Ascending aorta (tissue), 2 donors: ENCODE results near the gene NOL4L. TPM values are rescaled to one million over a fixed set of nuclear protein-coding genes. Genes with fewer than 3 reads are reported as not detected.
A peak's percentile ranks its signal among the peaks of the same experiment; 100 is the strongest.

Experiments used
- DNase-seq, 2 donors: peaks; one replicate each; pipeline ENCODE4 v3.0.0-alpha.2; 2019; ENCODE audit warnings: low spot score in 2 of 2
- H3K27ac ChIP-seq, 2 donors: fragments of 200-600 bp; sonication (generic); one replicate each; pipeline ENCODE4 v1.5.1; 2016 to 2017; ENCODE audit warnings: mild to moderate bottlenecking in 1 of 2
- H3K27me3 ChIP-seq: fragments of 200-600 bp; sonication (generic); one replicate; pipeline ENCODE4 v1.5.1; 2017
- H3K36me3 ChIP-seq, 2 donors: fragments of 200-600 bp; sonication (generic); one replicate each; pipeline ENCODE4 v1.5.1; 2016
- H3K4me1 ChIP-seq, 2 donors: fragments of 200-600 bp; sonication (generic); one replicate each; pipeline ENCODE4 v1.5.1; 2016 to 2017; ENCODE audit warnings: mild to moderate bottlenecking in 1 of 2
- H3K4me3 ChIP-seq, 2 donors: fragments of 200-600 bp; sonication (generic); one replicate each; pipeline ENCODE4 v1.5.1; 2016 to 2017; ENCODE audit warnings: mild to moderate bottlenecking in 1 of 2
- H3K9me3 ChIP-seq, 2 donors: fragments of 200-600 bp; sonication (generic); one replicate each; pipeline ENCODE4 v1.5.1; 2016
- CTCF ChIP-seq, 3 experiments: fragments of 200-600 bp in 2 of 3; fragments of 450-650 bp in 1 of 3; sonication (generic) in 2 of 3; IDR thresholded peaks; one replicate each; pipeline ENCODE4 v1.5.1; 2016 to 2019; ENCODE audit warnings: antibody characterized with exemption in 3 of 3, mild to moderate bottlenecking in 1 of 3, moderate library complexity in 1 of 3
- intact Hi-C: fragments of 100-400 bp; cut with DNase I; formaldehyde crosslinking; loops from one replicate; pipeline ENCODE4 v1.15.1; 2023
- total RNA-seq: library from RNA; depleted of rRNA; stranded (reverse); fragments of >200 nt; gene quantifications from one replicate; pipeline ENCODE4 v1.1.0, GENCODE V29; 2016

NOL4L gene
- total RNA-seq, 1 donor from 2014 or later: 19.8 TPM

DNA sequence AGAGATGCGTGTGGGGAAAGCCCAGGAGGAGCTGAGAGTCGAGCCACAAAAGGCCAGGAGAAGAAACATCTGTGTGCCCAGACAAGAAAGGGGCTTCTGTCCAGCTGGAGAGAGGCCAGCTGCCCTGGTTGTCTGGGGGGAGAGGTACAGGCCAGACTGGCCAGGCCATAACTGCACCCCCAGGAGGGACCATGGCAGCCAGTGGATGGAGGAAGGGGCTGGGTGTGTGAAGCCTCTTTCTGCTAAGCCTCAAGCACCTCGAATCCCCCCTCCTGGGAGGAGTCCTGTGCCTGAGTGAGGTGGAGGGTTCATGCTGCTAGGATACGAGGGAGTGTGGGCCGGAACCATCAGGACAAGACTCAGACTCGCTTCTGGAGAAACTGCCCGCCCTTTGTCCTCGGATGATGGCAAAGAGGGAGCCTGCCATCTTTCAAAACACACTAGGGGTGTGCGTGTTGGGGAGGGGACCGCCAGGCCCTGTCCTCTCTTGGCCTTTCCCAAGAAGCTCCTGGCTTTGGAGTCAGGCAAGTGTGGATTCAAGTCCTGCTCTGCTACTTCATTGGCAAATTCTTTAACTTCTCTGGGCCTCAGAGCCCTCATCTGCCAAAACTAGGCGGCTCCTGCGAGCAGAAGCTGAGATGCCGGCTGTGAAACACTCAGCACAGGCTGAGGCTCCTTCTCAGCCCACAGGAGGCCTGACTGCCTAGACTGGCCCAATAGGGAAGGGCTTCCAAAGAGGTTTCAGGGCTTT is 136.7 kb downstream of the NOL4L start:
- intact Hi-C loops: no loop called here
- TF ChIP-seq CTCF (IDR thresholded peaks at IDR 0.05): no peak
- peak in 1 of 2 donors; percentile 56 for DNase-seq
- Histone ChIP-seq H3K9me3 (no peaks in the 10 kb centered on the region), H3K27ac (peak overlapping the region in 1 of 2 donors; percentile 18), H3K36me3 (peaks cover 8 to 28% of the 10 kb centered on the region in 2 donors), H3K4me1 (peaks cover 0 to 4% of the 10 kb centered on the region in 2 donors), H3K4me3 (no peak overlapping the region), H3K27me3 (no peaks in the 10 kb centered on the region)

GRCh38 chr20:32447136-32448027 is 137.8 kb downstream of the NOL4L start:
- Histone ChIP-seq H3K4me1 (peaks cover 0 to 4% of the 10 kb centered on the region in 2 donors), H3K27ac (no peak overlapping the region), H3K27me3 (no peaks in the 10 kb centered on the region), H3K36me3 (peaks cover 0 to 21% of the 10 kb centered on the region in 2 donors), H3K9me3 (no peaks in the 10 kb centered on the region), H3K4me3 (no peak overlapping the region)
- intact Hi-C loops: no loop called here
- no peak for TF ChIP-seq CTCF (IDR thresholded peaks at IDR 0.05)
- DNase-seq: no peak

DNA sequence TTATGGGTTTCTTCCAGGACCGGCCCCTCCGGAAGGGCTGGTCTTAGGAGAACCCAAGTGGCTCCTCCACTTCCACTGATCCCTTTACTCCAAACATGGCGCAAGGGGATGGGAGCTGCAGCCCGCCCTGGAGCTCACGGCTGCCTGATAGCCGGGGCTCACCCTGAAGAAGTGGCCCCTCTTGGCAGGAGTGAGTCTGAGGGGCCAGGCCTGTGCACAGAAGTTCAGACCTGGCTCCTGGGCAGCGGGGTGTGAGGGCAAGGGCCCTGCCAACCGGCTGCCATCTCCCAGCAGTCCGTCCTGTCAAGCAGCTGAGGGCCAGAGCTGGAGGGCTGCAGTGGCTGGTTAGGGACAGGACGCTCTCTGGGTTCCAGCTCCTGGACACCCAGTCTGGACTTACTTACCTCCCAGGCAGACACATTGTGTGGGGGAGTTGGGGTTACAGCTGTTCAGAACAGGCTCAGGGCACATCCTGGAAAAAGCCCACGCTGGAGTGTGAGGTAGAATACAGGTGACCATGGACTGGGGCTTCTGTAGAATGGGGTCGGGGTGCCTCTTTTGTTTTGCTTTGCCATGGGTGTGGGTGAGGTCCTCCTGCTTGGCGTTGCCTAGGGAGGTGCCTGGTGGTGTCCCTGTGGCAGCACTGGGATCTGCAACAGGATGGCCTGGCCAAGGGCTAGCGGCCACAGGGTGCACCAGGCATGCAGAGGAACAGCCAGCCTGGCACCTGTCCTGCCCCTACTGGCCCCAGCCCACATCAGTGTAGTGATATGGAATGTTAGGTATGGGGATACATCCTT is 138.6 kb downstream of the NOL4L start:
- intact Hi-C loops: no loop called here
- no peaks in the 10 kb centered on the region for H3K27me3 ChIP-seq
- no peak for TF ChIP-seq CTCF (IDR thresholded peaks at IDR 0.05)
- no peak overlapping the region for H3K27ac ChIP-seq
- peaks cover 0 to 4% of the 10 kb centered on the region in 2 donors for H3K4me1 ChIP-seq
- H3K4me3 ChIP-seq: no peak overlapping the region
- DNase-seq: no peak
- H3K9me3 ChIP-seq: no peaks in the 10 kb centered on the region
- H3K36me3 ChIP-seq: peaks cover 0 to 12% of the 10 kb centered on the region in 2 donors

DNA sequence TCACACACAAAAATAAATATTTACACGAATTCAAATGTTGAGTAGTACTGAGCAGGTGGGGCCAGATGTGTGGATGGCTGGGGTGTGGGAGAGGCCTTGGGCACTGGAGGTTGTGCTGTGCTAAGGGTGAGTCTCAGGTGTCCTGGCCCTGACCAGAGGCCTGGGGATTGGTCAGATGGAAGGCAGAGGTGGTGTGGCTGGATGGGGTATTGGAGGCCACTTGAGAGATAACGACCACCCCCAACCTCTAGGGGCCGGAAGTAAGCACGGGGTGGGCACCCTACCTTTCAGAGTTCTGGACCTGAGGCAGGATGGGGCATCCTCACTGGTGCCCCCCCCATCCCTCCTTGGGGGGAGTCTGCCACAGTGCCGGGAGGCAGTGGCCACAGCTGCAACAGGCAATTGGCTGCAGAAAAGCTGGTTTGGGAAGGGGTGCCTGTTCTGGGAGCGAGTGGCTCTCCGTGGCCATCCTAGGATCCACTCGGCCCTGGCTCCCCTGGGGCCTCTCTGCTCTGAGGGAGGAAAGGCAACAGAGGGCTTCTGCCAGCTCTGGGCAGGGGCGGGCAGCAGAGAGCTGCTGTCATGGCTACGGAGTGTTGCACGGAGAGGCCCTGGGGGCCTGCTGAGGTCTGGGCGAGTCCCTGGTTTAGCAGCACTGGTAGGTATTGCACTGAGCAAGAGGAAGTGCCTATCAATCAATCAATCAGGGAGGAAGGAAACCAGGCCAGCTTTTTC is 139.4 kb downstream of the NOL4L start:
- no peak for TF ChIP-seq CTCF (IDR thresholded peaks at IDR 0.05)
- intact Hi-C loops: no loop called here
- H3K27ac ChIP-seq: no peak overlapping the region
- no peaks in the 10 kb centered on the region for H3K27me3 ChIP-seq
- H3K4me3 ChIP-seq: no peak overlapping the region
- DNase-seq: no peak
- H3K9me3 ChIP-seq: no peaks in the 10 kb centered on the region
- peaks cover 2 to 12% of the 10 kb centered on the region in 2 donors for H3K36me3 ChIP-seq
- peaks cover 0 to 4% of the 10 kb centered on the region in 2 donors for H3K4me1 ChIP-seq
